ENCODE data around the gene IP6K3.
A peak's percentile ranks its signal among the peaks of the same experiment; 100 is the strongest.

IP6K3 gene

DNA sequence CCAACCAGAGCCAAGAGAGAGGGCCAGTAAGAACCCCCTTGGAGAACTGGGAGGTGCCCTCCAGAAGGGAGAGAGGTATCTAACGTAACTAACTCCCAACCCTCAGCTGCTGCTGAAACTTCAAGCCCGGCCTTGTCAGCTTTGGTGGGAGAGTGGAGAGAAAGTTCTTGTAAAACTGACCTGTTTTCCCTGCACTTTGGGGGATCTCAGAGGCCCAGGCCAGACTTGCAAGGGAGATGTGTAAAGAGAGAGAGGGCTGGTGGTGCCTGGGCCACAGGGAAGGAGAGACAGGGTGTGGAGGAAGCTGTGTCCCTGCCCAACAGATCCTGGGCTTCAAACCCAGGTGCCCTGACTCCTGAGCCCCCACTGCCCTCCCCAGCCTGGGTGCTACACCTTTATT lies 17.3 kb upstream of the IP6K3 start:
- Histone ChIP-seq H3K27me3 (ENCODE audit: insufficient read depth, low read depth) (peaks cover 35% of the 10 kb centered on the region; the same call in 1 of the 2 replicates), H3K9ac (no peak overlapping the region), H3K79me2 (ENCODE audit: insufficient read depth, low read depth) (no peaks in the 10 kb centered on the region), H3K4me3 (IDR thresholded peaks at IDR 0.05; ENCODE audit: insufficient read depth, low read depth, low read length) (no peak overlapping the region), H4K20me1 (ENCODE audit: insufficient read depth) (no peaks in the 10 kb centered on the region), H3K36me3 (ENCODE audit: insufficient read depth) (no peaks in the 10 kb centered on the region), H2AFZ (ENCODE audit: low read depth) (no peak overlapping the region), H3K4me2 (no peak overlapping the region), H3K27ac (no peak overlapping the region), H3K4me1 (ENCODE audit: low read depth, poor library complexity, severe bottlenecking) (peaks cover 4% of the 10 kb centered on the region)
- TF ChIP-seq, protein P1, sequence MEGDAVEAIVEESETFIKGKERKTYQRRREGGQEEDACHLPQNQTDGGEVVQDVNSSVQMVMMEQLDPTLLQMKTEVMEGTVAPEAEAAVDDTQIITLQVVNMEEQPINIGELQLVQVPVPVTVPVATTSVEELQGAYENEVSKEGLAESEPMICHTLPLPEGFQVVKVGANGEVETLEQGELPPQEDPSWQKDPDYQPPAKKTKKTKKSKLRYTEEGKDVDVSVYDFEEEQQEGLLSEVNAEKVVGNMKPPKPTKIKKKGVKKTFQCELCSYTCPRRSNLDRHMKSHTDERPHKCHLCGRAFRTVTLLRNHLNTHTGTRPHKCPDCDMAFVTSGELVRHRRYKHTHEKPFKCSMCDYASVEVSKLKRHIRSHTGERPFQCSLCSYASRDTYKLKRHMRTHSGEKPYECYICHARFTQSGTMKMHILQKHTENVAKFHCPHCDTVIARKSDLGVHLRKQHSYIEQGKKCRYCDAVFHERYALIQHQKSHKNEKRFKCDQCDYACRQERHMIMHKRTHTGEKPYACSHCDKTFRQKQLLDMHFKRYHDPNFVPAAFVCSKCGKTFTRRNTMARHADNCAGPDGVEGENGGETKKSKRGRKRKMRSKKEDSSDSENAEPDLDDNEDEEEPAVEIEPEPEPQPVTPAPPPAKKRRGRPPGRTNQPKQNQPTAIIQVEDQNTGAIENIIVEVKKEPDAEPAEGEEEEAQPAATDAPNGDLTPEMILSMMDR (conservative IDR thresholded peaks at IDR 0.05; ENCODE audit: low read depth, low read length), result no peak

- Histone ChIP-seq H4K20me1 (ENCODE audit: insufficient read depth) (no peaks in the 10 kb centered on the region), H3K4me3 (IDR thresholded peaks at IDR 0.05; ENCODE audit: insufficient read depth, low read depth, low read length) (no peak overlapping the region), H3K9ac (no peak overlapping the region), H3K4me2 (no peak overlapping the region), H3K4me1 (ENCODE audit: low read depth, poor library complexity, severe bottlenecking) (no peaks in the 10 kb centered on the region), H3K79me2 (ENCODE audit: insufficient read depth, low read depth) (no peaks in the 10 kb centered on the region), H2AFZ (ENCODE audit: low read depth) (no peak overlapping the region), H3K27me3 (ENCODE audit: insufficient read depth, low read depth) (peaks cover 38% of the 10 kb centered on the region; the same call in 1 of the 2 replicates), H3K36me3 (ENCODE audit: insufficient read depth) (no peaks in the 10 kb centered on the region), H3K27ac (no peak overlapping the region)
- TF ChIP-seq, protein P1 (conservative IDR thresholded peaks at IDR 0.05; ENCODE audit: low read depth, low read length), result no peak
Observed at GRCh38 chr6:33763483-33763882, 16.8 kb upstream of the IP6K3 start.

- peaks cover 45% of the 10 kb centered on the region; the same call in 1 of the 2 replicates for H3K27me3 ChIP-seq (ENCODE audit: insufficient read depth, low read depth)
- no peaks in the 10 kb centered on the region for H4K20me1 ChIP-seq (ENCODE audit: insufficient read depth)
- no peak overlapping the region for H3K4me2 ChIP-seq
- no peak overlapping the region for H3K27ac ChIP-seq
- TF ChIP-seq, protein P1 (conservative IDR thresholded peaks at IDR 0.05; ENCODE audit: low read depth, low read length), result no peak
- no peaks in the 10 kb centered on the region for H3K36me3 ChIP-seq (ENCODE audit: insufficient read depth)
- H3K4me1 ChIP-seq (ENCODE audit: low read depth, poor library complexity, severe bottlenecking), result no peaks in the 10 kb centered on the region
- no peak overlapping the region for H2AFZ ChIP-seq (ENCODE audit: low read depth)
- H3K9ac ChIP-seq, result no peak overlapping the region
- H3K79me2 ChIP-seq (ENCODE audit: insufficient read depth, low read depth), result no peaks in the 10 kb centered on the region
- no peak overlapping the region for H3K4me3 ChIP-seq (IDR thresholded peaks at IDR 0.05; ENCODE audit: insufficient read depth, low read depth, low read length)
Observed at GRCh38 chr6:33762713-33763112, 16.0 kb upstream of the IP6K3 start.

DNA sequence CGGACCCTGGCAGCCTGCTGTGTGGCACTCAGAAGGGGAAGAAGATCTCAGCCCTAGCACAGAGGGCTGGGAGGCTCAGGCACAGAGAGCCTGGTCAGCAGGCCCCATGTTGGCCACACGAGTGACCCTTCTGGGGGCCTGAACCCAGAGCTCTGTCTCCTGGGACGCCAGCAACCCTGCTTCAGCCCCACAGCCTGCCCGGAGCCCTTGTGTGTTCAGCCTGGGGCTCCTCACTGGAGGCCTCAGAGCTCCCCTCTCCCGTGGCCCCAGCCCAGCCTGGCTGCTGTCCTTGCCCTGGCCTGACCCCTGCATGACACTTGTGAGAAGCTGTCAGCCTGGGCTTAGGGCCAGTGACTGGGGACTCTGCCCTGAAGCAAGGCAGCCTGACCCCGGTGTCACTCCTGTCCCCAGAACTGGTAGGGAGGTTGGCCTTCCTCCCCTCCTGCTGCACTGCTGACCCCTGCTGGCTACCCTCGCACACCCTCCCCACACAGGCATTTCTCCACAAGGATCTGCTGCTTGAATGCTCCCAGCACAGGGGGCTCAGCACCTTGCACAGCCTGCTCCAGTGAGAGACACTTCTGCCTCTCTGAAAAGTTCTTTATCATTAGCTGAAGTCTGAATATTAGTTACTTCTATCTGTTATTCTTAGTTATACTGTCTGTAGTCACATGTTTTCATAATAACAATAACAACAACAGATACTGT lies 15.4 kb upstream of the IP6K3 start:
- TF ChIP-seq, protein P1 (conservative IDR thresholded peaks at IDR 0.05; ENCODE audit: low read depth, low read length), result peak; percentile 67
- no peak overlapping the region for H2AFZ ChIP-seq (ENCODE audit: low read depth)
- no peaks in the 10 kb centered on the region for H3K4me1 ChIP-seq (ENCODE audit: low read depth, poor library complexity, severe bottlenecking)
- H3K27me3 ChIP-seq (ENCODE audit: insufficient read depth, low read depth), result peaks cover 43% of the 10 kb centered on the region; the same call in 1 of the 2 replicates
- H3K4me3 ChIP-seq (IDR thresholded peaks at IDR 0.05; ENCODE audit: insufficient read depth, low read depth, low read length), result no peak overlapping the region
- H3K4me2 ChIP-seq, result no peak overlapping the region
- no peaks in the 10 kb centered on the region for H3K36me3 ChIP-seq (ENCODE audit: insufficient read depth)
- H3K27ac ChIP-seq, result no peak overlapping the region
- no peaks in the 10 kb centered on the region for H3K79me2 ChIP-seq (ENCODE audit: insufficient read depth, low read depth)
- H3K9ac ChIP-seq, result no peak overlapping the region
- H4K20me1 ChIP-seq (ENCODE audit: insufficient read depth), result no peaks in the 10 kb centered on the region
